Measurements from ENCODE around the gene DIPK1B.

DIPK1B gene

DNA sequence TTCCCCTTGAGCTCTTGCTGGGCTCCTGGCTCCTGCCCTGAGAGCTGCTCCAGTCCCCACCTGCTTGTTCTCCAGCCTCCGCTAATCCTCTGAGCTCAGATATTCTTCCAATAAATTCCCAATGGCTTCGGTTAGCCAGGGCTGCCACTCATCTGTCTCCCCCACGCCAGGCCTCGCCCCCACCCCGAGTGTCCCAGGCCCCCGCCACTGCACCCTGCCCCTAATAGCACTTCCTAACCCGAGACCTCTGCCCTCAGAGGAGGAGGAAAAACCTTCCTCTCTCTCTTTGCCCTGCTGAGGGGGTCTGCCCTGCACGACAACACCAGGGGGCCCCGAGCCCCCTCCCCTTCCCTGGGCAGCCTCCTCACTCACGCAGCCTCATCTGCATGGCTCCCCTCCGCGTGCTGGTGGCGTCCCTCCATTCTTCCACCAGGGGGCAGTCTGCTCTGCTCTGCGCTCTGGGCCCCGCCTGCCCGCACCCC, 57.4 kb downstream of the DIPK1B start:
- TF ChIP-seq, protein P1, sequence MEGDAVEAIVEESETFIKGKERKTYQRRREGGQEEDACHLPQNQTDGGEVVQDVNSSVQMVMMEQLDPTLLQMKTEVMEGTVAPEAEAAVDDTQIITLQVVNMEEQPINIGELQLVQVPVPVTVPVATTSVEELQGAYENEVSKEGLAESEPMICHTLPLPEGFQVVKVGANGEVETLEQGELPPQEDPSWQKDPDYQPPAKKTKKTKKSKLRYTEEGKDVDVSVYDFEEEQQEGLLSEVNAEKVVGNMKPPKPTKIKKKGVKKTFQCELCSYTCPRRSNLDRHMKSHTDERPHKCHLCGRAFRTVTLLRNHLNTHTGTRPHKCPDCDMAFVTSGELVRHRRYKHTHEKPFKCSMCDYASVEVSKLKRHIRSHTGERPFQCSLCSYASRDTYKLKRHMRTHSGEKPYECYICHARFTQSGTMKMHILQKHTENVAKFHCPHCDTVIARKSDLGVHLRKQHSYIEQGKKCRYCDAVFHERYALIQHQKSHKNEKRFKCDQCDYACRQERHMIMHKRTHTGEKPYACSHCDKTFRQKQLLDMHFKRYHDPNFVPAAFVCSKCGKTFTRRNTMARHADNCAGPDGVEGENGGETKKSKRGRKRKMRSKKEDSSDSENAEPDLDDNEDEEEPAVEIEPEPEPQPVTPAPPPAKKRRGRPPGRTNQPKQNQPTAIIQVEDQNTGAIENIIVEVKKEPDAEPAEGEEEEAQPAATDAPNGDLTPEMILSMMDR (conservative IDR thresholded peaks at IDR 0.05): peak; percentile 69
- H3K27ac ChIP-seq: no peak overlapping the region

DNA sequence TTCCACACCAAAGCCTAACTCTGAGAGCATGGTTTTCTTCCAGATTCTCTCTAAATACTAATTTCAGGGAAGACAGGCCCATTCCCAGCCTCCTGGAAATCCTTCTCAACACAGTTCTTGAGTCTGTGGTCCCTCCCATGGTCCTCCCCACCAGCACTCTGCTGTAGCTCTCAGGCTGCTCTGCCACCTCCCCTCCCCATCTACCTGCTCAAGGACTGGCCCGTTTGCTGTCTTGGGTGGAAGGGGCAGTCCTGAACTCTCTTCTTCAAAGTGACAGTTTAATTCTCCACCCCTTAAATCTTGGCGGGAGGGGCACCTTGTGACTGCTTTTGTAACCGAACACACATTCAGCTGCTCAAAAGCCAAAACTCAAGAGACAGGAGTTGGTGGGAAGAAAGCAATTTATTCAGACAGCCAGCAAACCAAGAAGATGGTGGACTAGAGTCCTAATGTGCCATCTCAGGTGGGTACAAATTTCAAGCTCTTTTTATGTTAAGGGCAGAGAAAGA, 59.6 kb downstream of the DIPK1B start:
- H3K27ac ChIP-seq: no peak overlapping the region
- TF ChIP-seq, protein P1 (conservative IDR thresholded peaks at IDR 0.05): no peak

DNA sequence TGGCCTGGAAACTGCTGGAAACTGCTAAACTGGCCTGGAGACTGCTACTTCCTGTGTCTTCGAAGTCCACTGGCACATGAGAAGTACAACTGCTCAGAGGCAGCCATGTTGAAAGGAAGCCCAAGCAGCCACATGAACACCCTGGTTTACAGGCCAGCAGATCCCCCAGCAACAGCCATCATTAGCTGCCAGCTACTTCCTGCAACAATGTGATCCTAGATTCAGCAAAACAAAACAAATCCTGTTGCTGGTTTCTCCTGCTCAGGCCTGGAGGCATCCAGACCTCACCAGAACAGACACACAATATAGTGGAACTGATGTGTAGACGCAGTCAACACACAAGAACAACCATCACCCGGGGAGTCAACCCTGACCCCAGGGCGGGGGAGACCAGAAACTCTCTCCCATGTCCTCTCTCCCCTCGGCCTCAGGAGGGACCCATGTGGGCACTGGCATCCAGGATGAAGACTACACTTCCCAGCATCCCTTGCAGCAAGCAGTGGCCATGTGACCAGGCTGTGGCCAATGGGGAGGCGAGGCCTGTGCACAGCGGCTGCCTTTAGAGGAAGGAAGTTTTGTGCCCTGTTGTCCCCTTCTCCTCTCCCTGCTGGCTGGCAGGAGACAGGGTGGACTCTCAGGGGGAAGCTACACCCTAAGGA, 61.1 kb downstream of the DIPK1B start:
- TF ChIP-seq, protein P1 (conservative IDR thresholded peaks at IDR 0.05): no peak
- H3K27ac ChIP-seq: no peak overlapping the region
